Measurements from ENCODE around the gene SMCO3.

DNA sequence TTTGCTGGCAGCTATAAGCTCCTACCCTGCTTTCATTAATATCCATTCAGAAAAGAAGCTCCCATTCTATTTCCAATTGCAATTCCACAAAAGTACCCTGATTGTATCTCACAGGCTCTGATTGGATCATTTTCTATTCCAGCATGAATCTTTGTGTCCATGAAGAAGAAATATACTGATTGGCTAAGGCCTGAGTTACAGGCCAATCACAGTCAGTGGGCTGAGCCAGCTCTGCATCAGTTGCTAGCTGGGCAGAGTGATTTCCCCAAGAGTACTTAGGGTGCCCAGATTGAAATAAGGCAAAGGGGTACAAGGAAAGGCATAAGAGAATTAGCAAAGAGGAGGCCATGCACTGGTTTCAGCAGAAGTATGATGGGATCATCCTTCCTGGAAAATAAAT lies 14.9 kb upstream of the SMCO3 start:
- TF ChIP-seq, protein P1, sequence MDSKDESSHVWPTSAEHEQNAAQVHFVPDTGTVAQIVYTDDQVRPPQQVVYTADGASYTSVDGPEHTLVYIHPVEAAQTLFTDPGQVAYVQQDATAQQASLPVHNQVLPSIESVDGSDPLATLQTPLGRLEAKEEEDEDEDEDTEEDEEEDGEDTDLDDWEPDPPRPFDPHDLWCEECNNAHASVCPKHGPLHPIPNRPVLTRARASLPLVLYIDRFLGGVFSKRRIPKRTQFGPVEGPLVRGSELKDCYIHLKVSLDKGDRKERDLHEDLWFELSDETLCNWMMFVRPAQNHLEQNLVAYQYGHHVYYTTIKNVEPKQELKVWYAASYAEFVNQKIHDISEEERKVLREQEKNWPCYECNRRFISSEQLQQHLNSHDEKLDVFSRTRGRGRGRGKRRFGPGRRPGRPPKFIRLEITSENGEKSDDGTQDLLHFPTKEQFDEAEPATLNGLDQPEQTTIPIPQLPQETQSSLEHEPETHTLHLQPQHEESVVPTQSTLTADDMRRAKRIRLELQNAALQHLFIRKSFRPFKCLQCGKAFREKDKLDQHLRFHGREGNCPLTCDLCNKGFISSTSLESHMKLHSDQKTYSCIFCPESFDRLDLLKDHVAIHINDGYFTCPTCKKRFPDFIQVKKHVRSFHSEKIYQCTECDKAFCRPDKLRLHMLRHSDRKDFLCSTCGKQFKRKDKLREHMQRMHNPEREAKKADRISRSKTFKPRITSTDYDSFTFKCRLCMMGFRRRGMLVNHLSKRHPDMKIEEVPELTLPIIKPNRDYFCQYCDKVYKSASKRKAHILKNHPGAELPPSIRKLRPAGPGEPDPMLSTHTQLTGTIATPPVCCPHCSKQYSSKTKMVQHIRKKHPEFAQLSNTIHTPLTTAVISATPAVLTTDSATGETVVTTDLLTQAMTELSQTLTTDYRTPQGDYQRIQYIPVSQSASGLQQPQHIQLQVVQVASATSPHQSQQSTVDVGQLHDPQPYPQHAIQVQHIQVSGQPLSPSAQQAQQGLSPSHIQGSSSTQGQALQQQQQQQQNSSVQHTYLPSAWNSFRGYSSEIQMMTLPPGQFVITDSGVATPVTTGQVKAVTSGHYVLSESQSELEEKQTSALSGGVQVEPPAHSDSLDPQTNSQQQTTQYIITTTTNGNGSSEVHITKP (tag by site-specific recombination; IDR thresholded peaks at IDR 0.05) = no peak
- TF ChIP-seq CTCF (tag by site-specific recombination; IDR thresholded peaks at IDR 0.05) = no peak
- no peak for TF ChIP-seq GFI1B (tag by site-specific recombination; IDR thresholded peaks at IDR 0.05)
- no peak for TF ChIP-seq ZNF629 (tag by site-specific recombination; IDR thresholded peaks at IDR 0.05)
- TF ChIP-seq ATF2 (tag by site-specific recombination; IDR thresholded peaks at IDR 0.05; ENCODE audit: low read depth) = no peak
- no peak for TF ChIP-seq ZNF274 (IDR thresholded peaks at IDR 0.05; ENCODE audit: low read length)
- no peak for TF ChIP-seq ZNF274 (tag by site-specific recombination; IDR thresholded peaks at IDR 0.05; ENCODE audit: borderline replicate concordance)
- no peak for TF ChIP-seq KLF16 (tag by site-specific recombination; IDR thresholded peaks at IDR 0.05)
- no peak for TF ChIP-seq ZNF571 (tag by site-specific recombination; IDR thresholded peaks at IDR 0.05)
- TF ChIP-seq, protein P2, sequence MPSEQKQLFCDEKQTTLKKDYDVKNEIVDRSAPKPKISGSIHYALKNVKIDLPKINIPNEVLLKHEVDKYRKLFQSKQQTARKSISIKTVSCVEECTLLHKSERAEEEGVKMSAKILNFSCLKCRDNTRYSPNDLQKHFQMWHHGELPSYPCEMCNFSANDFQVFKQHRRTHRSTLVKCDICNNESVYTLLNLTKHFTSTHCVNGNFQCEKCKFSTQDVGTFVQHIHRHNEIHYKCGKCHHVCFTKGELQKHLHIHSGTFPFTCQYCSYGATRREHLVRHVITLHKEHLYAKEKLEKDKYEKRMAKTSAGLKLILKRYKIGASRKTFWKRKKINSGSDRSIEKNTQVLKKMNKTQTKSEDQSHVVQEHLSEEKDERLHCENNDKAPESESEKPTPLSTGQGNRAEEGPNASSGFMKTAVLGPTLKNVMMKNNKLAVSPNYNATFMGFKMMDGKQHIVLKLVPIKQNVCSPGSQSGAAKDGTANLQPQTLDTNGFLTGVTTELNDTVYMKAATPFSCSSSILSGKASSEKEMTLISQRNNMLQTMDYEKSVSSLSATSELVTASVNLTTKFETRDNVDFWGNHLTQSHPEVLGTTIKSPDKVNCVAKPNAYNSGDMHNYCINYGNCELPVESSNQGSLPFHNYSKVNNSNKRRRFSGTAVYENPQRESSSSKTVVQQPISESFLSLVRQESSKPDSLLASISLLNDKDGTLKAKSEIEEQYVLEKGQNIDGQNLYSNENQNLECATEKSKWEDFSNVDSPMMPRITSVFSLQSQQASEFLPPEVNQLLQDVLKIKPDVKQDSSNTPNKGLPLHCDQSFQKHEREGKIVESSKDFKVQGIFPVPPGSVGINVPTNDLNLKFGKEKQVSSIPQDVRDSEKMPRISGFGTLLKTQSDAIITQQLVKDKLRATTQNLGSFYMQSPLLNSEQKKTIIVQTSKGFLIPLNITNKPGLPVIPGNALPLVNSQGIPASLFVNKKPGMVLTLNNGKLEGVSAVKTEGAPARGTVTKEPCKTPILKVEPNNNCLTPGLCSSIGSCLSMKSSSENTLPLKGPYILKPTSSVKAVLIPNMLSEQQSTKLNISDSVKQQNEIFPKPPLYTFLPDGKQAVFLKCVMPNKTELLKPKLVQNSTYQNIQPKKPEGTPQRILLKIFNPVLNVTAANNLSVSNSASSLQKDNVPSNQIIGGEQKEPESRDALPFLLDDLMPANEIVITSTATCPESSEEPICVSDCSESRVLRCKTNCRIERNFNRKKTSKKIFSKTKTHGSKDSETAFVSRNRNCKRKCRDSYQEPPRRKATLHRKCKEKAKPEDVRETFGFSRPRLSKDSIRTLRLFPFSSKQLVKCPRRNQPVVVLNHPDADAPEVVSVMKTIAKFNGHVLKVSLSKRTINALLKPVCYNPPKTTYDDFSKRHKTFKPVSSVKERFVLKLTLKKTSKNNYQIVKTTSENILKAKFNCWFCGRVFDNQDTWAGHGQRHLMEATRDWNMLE (tag by site-specific recombination; conservative IDR thresholded peaks at IDR 0.05; ENCODE audit: low read depth) = no peak
- TF ChIP-seq, protein P3, sequence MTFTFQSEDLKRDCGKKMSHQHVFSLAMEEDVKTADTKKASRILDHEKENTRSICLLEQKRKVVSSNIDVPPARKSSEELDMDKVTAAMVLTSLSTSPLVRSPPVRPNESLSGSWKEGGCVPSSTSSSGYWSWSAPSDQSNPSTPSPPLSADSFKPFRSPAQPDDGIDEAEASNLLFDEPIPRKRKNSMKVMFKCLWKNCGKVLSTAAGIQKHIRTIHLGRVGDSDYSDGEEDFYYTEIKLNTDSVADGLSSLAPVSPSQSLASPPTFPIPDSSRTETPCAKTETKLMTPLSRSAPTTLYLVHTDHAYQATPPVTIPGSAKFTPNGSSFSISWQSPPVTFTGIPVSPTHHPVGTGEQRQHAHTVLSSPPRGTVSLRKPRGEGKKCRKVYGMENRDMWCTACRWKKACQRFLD (tag by site-specific recombination; IDR thresholded peaks at IDR 0.05) = no peak

Measured in HEK293 (cell line).